GM12878 (cell line): ENCODE measurements around the gene IL19. TPM values are rescaled to one million over a fixed set of nuclear protein-coding genes. Genes with fewer than 3 reads are reported as not detected.
"Not testable (repeated sequence)": the region's sequence is repeated elsewhere in the genome, so short reads cannot be mapped to it uniquely, and the experiment has no call there.

Experiments
- ATAC-seq: fragments of 200-7000 bp; cut with Tn5 transposase; 3 replicates; pipeline ENCODE4 v1.9.1; 2020; ENCODE audit warnings: mild to moderate bottlenecking, moderate library complexity
- BruUV-seq: library from RNA; stranded (reverse); fragments of 400-500 nt; replicated peaks from 2 replicates; lab custom pipeline; 2021; lab: Mats Ljungman, UMichigan
- CTCF ChIA-PET: fragments of 300-600 bp; sonication (Branson Sonifier 250); formaldehyde crosslinking; extraction: SDS; loops from one replicate; lab custom pipeline; 2021; ENCODE audit warnings: inconsistent platforms; lab: Yijun Ruan, JAX
- POLR2A ChIA-PET: fragments of 350-600 bp; formaldehyde crosslinking; extraction: SDS; loops from one replicate; lab custom pipeline; 2021; ENCODE audit warnings: inconsistent platforms; lab: Charles Lee
- RAD21 ChIA-PET: fragments of 300-600 bp; sonication (Branson Sonifier 250); formaldehyde crosslinking; loops from one replicate; lab custom pipeline; 2023; ENCODE audit warnings: antibody characterized with exemption; ENCODE audit not compliant: unreplicated experiment; lab: Charles Lee
- SMC1A ChIA-PET: fragments of 300-600 bp; sonication (Branson Sonifier 250); formaldehyde crosslinking; loops from one replicate; lab custom pipeline; 2023; ENCODE audit not compliant: unreplicated experiment, uncharacterized antibody; lab: Charles Lee
- DNase-seq: peaks from one replicate; pipeline ENCODE4 v3.0.0-alpha.2; 2011; ENCODE audit warnings: low read depth, low spot score
- FAIRE-seq: peaks from 3 replicates; lab custom pipeline; 2011; peaks lifted over from hg19 to GRCh38; lab: Jason Lieb, UNC
- H2AFZ ChIP-seq: 2 replicates; pipeline ENCODE4 v1.6.0; 2011; ENCODE audit warnings: low read depth, low read length, control low read depth; ENCODE audit not compliant: control insufficient read depth
- H3K27ac ChIP-seq: 2 replicates; pipeline ENCODE4 v1.5.1; 2011; ENCODE audit warnings: control low read depth; ENCODE audit not compliant: control insufficient read depth, insufficient read depth
- H3K27me3 ChIP-seq, 2 experiments: replicated peaks in 1 of 2; 2 replicates each; pipeline versions ENCODE4 v1.6.0 to v1.6.1; 2011; ENCODE audit warnings: low read length in 1 of 2; ENCODE audit not compliant: control insufficient read depth in 2 of 2, insufficient read depth in 2 of 2
- H3K36me3 ChIP-seq, 2 experiments: 2 replicates each; pipeline ENCODE4 v1.5.1; 2011; ENCODE audit warnings: low read length in 1 of 2; ENCODE audit not compliant: control insufficient read depth in 2 of 2, insufficient read depth in 2 of 2
- H3K4me1 ChIP-seq: 2 replicates; pipeline ENCODE4 v1.6.1; 2011; ENCODE audit warnings: mild to moderate bottlenecking, low read length, moderate library complexity, mixed read lengths; ENCODE audit not compliant: control insufficient read depth, insufficient read depth
- H3K4me2 ChIP-seq: 2 replicates; pipeline ENCODE4 v1.6.0; 2011; ENCODE audit warnings: control low read depth; ENCODE audit not compliant: control insufficient read depth, insufficient read depth
- H3K4me3 ChIP-seq: fragments of 200-600 bp; sonication (generic); 2 replicates; pipeline ENCODE4 v1.5.1; 2016
- H3K79me2 ChIP-seq: 2 replicates; pipeline ENCODE4 v1.6.0; 2011; ENCODE audit warnings: low read length; ENCODE audit not compliant: control insufficient read depth, insufficient read depth
- H3K9ac ChIP-seq: 2 replicates; pipeline ENCODE4 v1.8.0; 2011; ENCODE audit warnings: low read length, control low read depth, mixed read lengths; ENCODE audit not compliant: control insufficient read depth, insufficient read depth
- H3K9me3 ChIP-seq: replicated peaks from 3 replicates; pipeline ENCODE4 v1.5.1; 2011; ENCODE audit warnings: mild to moderate bottlenecking, low read length; ENCODE audit not compliant: control insufficient read depth, insufficient read depth
- H4K20me1 ChIP-seq: 2 replicates; pipeline ENCODE4 v1.6.0; 2011; ENCODE audit not compliant: control insufficient read depth, insufficient read depth
- KLF5 ChIP-seq: fragments of 450-650 bp; IDR thresholded peaks from 2 replicates; pipeline ENCODE4 v1.6.1; 2014; ENCODE audit warnings: mild to moderate bottlenecking; ENCODE audit not compliant: partially characterized antibody
- RB1 ChIP-seq: fragments of 450-650 bp; formaldehyde crosslinking; IDR thresholded peaks from 2 replicates; pipeline ENCODE4 v1.6.1; 2017; ENCODE audit warnings: mild to moderate bottlenecking, borderline replicate concordance
- STAT1 ChIP-seq: fragments of 450-650 bp; conservative IDR thresholded peaks from 2 replicates; pipeline ENCODE4 v1.6.1; 2014; ENCODE audit warnings: antibody characterized with exemption, mild to moderate bottlenecking
- TCF3 ChIP-seq: IDR thresholded peaks from 2 replicates; pipeline ENCODE4 v1.6.1; 2012; ENCODE audit warnings: low read depth, mild to moderate bottlenecking, low read length, borderline replicate concordance; ENCODE audit not compliant: insufficient read depth
- YY1 ChIP-seq: IDR thresholded peaks from 2 replicates; pipeline ENCODE4 v1.6.1; 2011; ENCODE audit warnings: low read depth, mild to moderate bottlenecking, low read length
- WGBS: methylation state at CpG from one replicate; pipeline ENCODE4 v1.1.6; 2016; ENCODE audit warnings: low lambda C conversion rate; ENCODE audit not compliant: insufficient replicate concordance, insufficient coverage; ENCODE audit errors: missing lambda C conversion rate; 5-methylcytosine and 5-hydroxymethylcytosine counted together
- in situ Hi-C: fragments of 300-500 bp; cut with MboI; formaldehyde crosslinking; loops from 9 replicates; pipeline ENCODE4 v1.14.3; 2018; ENCODE audit warnings: mixed read lengths
- intact Hi-C: fragments of 100-400 bp; cut with micrococcal nuclease; formaldehyde crosslinking; loops from one replicate; pipeline ENCODE4 v1.14.2; 2022; ENCODE audit not compliant: unreplicated experiment
- polyA plus RNA-seq, 11 experiments: library from polyadenylated mRNA; depleted of rRNA in 4 of 11; unstranded in 6 of 11; stranded (reverse) in 5 of 11; fragments of >200 nt; fragmentation: Nextera tagmentation in 4 of 11; fragmentation: Illumina TruSeq in 1 of 11; extraction: Ambion mirVana in 4 of 11; extraction: Trizol in 1 of 11; gene quantifications; 1 replicate in 1 of 11; 2 replicates in 10 of 11; pipeline versions ENCODE4 v1.2.1 to v1.2.3, GENCODE V29; 2011 to 2016; ENCODE audit warnings: inconsistent platforms in 2 of 11, missing spikeins in 2 of 11, low read depth in 1 of 11
- total RNA-seq, 4 experiments: library from RNA; depleted of rRNA in 3 of 4; stranded (reverse); fragments of >200 nt in 3 of 4; fragmentation: Illumina TruSeq in 1 of 4; extraction: Trizol in 1 of 4; gene quantifications; 2 replicates each; pipeline versions ENCODE4 v1.2.1 to v1.2.3, GENCODE V29; 2013 to 2021

The IL19 gene
- total and polyA plus RNA-seq, 10 of the 15 experiments (the other 5 are each of a cell fraction or from before 2014, with no cell fraction given), result 0.10 to 0.73 (median 0.28) TPM; not detected in 6

DNA sequence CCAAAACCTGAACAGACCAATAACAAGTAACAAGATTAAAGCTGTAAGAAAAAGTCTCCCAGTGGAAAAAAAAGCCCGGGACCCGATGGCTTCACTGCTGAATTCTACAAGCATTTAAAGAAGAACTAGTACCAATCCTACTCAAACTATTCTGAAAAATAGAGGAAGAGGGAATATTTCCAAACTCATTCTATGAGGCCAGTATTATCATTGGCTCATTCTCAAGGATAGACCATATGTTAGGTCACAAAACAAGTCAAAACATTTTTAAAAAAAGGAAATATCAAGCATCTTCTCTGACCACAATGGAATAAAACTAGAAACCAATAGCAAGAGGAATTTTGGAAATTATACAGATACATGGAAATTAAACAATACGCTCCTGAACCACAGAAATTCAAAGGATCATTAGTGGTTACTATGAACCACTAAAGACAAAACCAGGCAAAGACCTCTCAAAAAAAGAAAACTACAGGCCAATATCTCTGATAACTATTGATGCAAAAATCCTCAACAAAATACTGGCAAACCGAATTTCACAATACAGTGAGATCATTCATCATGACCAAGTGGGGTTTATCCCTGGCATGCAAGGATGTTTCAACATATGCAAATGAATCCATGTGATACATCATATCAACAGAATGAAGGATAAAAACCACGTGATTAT lies 80.9 kb downstream of the IL19 start:
- Histone ChIP-seq H3K27me3 (no peaks in the 10 kb centered on the region), H3K4me3 (no peak overlapping the region), H3K4me2 (no peak overlapping the region), H2AFZ (no peak overlapping the region), H3K9ac (no peak overlapping the region), H3K79me2 (no peaks in the 10 kb centered on the region), H3K4me1 (no peaks in the 10 kb centered on the region), H3K27ac (no peak overlapping the region), H4K20me1 (no peaks in the 10 kb centered on the region)
- RAD21 ChIA-PET, result interaction anchor here (0.6 kb wide), 1 partner anchor 118 kb away, joined by 3 read pairs; no protein-coding TSS in a partner anchor
- CTCF ChIA-PET, result interaction anchor here (0.6 to 1.5 kb wide), 3 partner anchors 9 to 130 kb away, joined by 3 to 4 read pairs (median 3); no protein-coding TSS in a partner anchor
- no peak for DNase-seq
- FAIRE-seq, result no peak
- no peak for TF ChIP-seq TCF3
- no peak for TF ChIP-seq KLF5
- TF ChIP-seq RB1, result no peak
- no peak for TF ChIP-seq YY1
- TF ChIP-seq STAT1, result no peak
- TF ChIP-seq, all 136 proteins: peak for 0
- BruUV-seq, result no TSS peak
- no peak for ATAC-seq
- ChIA-PET SMC1A (interaction anchor here (0.5 to 1.7 kb wide), 6 partner anchors 9 to 242 kb away, joined by 3 to 5 read pairs (median 4); no protein-coding TSS in a partner anchor), POLR2A (no interaction called here)
- WGBS, result 72% methylated on average over 5 of the region's 5 CpGs
- intact Hi-C loops, result no loop called here
- H3K36me3 ChIP-seq, result no peaks in the 10 kb centered on the region
- in situ Hi-C loops, result no loop called here
- H3K9me3 ChIP-seq, result no peaks in the 10 kb centered on the region; the same call in 1 of the 3 replicates

GRCh38 chr1:206852662-206853061 lies 82.1 kb downstream of the IL19 start:
- H3K36me3 ChIP-seq, DNase-seq, POLR2A ChIA-PET, intact Hi-C loops, H2AFZ ChIP-seq, in situ Hi-C loops, H3K27me3 ChIP-seq, H3K27ac ChIP-seq, BruUV-seq, H3K9me3 ChIP-seq, H4K20me1 ChIP-seq, ATAC-seq, H3K9ac ChIP-seq, H3K4me2 ChIP-seq, CTCF ChIA-PET, H3K4me1 ChIP-seq, FAIRE-seq, H3K4me3 ChIP-seq, H3K79me2 ChIP-seq: not testable (repeated sequence)
- RAD21 ChIA-PET, result interaction anchor here (1.3 kb wide), 1 partner anchor 127 kb away, joined by 3 read pairs; no protein-coding TSS in a partner anchor
- WGBS, result 54% methylated on average over 2 of the region's 2 CpGs
- SMC1A ChIA-PET, result interaction anchor here (0.9 to 1.7 kb wide), 3 partner anchors 11 to 130 kb away, joined by 3 to 5 read pairs (median 4); no protein-coding TSS in a partner anchor

GRCh38 chr1:206853696-206854095 lies 83.1 kb downstream of the IL19 start:
- H3K27me3 ChIP-seq, H3K9me3 ChIP-seq, DNase-seq, BruUV-seq, H3K4me1 ChIP-seq, intact Hi-C loops, H3K9ac ChIP-seq, H3K36me3 ChIP-seq, H3K79me2 ChIP-seq, H2AFZ ChIP-seq, ATAC-seq, H3K4me3 ChIP-seq, POLR2A ChIA-PET, H3K27ac ChIP-seq, H3K4me2 ChIP-seq, FAIRE-seq, H4K20me1 ChIP-seq, in situ Hi-C loops: not testable (repeated sequence)
- RAD21 ChIA-PET, result interaction anchor here (1.3 kb wide), 1 partner anchor 126 kb away, joined by 3 read pairs; no protein-coding TSS in a partner anchor
- SMC1A ChIA-PET, result interaction anchor here (0.9 to 1.5 kb wide), 3 partner anchors 10 to 43 kb away, joined by 3 to 4 read pairs (median 3); no protein-coding TSS in a partner anchor
- CTCF ChIA-PET, result interaction anchor here (0.6 to 0.7 kb wide), 2 partner anchors 16 to 47 kb away, joined by 3 read pairs; no protein-coding TSS in a partner anchor
